HEK293 (cell line): ENCODE measurements around the gene MYOF.
"Not testable (repeated sequence)": the region's sequence is repeated elsewhere in the genome, so short reads cannot be mapped to it uniquely, and the experiment has no call there.

Source experiments
- CTCF ChIA-PET: fragments of 350-600 bp; formaldehyde crosslinking; extraction: SDS; loops from one replicate; lab custom pipeline; 2021; ENCODE audit warnings: antibody characterized with exemption; lab: Yijun Ruan, JAX
- POLR2A ChIA-PET: fragments of 300-600 bp; formaldehyde crosslinking; extraction: SDS; loops from one replicate; lab custom pipeline; 2020; ENCODE audit warnings: antibody characterized with exemption, inconsistent platforms; lab: Yijun Ruan, JAX
- H3K27ac ChIP-seq: fragments of 200-500 bp; sonication (Bioruptor generic); 2 replicates; pipeline ENCODE4 v1.5.1; 2014; ENCODE audit warnings: low read depth, low read length, control low read depth, inconsistent platforms; ENCODE audit errors: extremely low read depth
- H3K36me3 ChIP-seq, 2 experiments: fragments of 200-500 bp in 1 of 2; sonication (Bioruptor generic) in 1 of 2; 1 replicate in 1 of 2; 2 replicates in 1 of 2; pipeline ENCODE4 v1.5.1; 2014 to 2017; ENCODE audit warnings: inconsistent platforms in 2 of 2, low read length in 2 of 2; ENCODE audit not compliant: control insufficient read depth in 2 of 2, insufficient read depth in 1 of 2
- H3K4me1 ChIP-seq: fragments of 200-500 bp; sonication (Bioruptor generic); 2 replicates; pipeline ENCODE4 v1.5.1; 2014; ENCODE audit warnings: mild to moderate bottlenecking, low read length, inconsistent platforms; ENCODE audit not compliant: control insufficient read depth, insufficient read depth
- H3K4me3 ChIP-seq: 2 replicates; pipeline ENCODE4 v1.5.1; 2011; ENCODE audit warnings: low read depth, mild to moderate bottlenecking, control low read depth, low read length, moderate library complexity
- H3K9me3 ChIP-seq: fragments of 200-500 bp; sonication (Bioruptor generic); 2 replicates; pipeline ENCODE4 v1.5.1; 2014; ENCODE audit warnings: low read depth, low read length, inconsistent platforms; ENCODE audit not compliant: control insufficient read depth, insufficient read depth
- ELK4 ChIP-seq: IDR thresholded peaks from 2 replicates; pipeline ENCODE4 v1.6.1; 2011; ENCODE audit warnings: mild to moderate bottlenecking, low read depth, low read length, borderline replicate concordance
- GLIS1 ChIP-seq: fragments of 450-650 bp; formaldehyde crosslinking; IDR thresholded peaks from 2 replicates; pipeline ENCODE4 v1.5.1; 2016; ENCODE audit warnings: missing biosample characterization, missing genetic modification characterization
- OSR2 ChIP-seq: fragments of 450-650 bp; formaldehyde crosslinking; IDR thresholded peaks from 2 replicates; pipeline ENCODE4 v1.5.1; 2016; ENCODE audit warnings: missing biosample characterization, missing genetic modification characterization
- PRDM2 ChIP-seq: fragments of 450-650 bp; formaldehyde crosslinking; IDR thresholded peaks from 2 replicates; pipeline ENCODE4 v1.5.1; 2016; ENCODE audit warnings: missing biosample characterization, missing genetic modification characterization, borderline replicate concordance
- SP2 ChIP-seq: fragments of 450-650 bp; formaldehyde crosslinking; IDR thresholded peaks from 2 replicates; pipeline ENCODE4 v1.5.1; 2016; ENCODE audit warnings: missing biosample characterization, missing genetic modification characterization
- ZIC2 ChIP-seq: fragments of 450-650 bp; formaldehyde crosslinking; IDR thresholded peaks from 2 replicates; pipeline ENCODE4 v1.5.1; 2016; ENCODE audit warnings: missing biosample characterization, missing genetic modification characterization
- ZNF184 ChIP-seq: fragments of 450-650 bp; IDR thresholded peaks from 2 replicates; pipeline ENCODE4 v1.5.1; 2018; ENCODE audit warnings: missing biosample characterization, mild to moderate bottlenecking, missing genetic modification characterization
- ZNF202 ChIP-seq: fragments of 450-650 bp; formaldehyde crosslinking; IDR thresholded peaks from 2 replicates; pipeline ENCODE4 v1.5.1; 2016; ENCODE audit warnings: missing biosample characterization, missing genetic modification characterization, borderline replicate concordance
- ZNF24 ChIP-seq: fragments of 450-650 bp; formaldehyde crosslinking; IDR thresholded peaks from 2 replicates; pipeline ENCODE4 v1.5.1; 2016; ENCODE audit warnings: missing biosample characterization, missing genetic modification characterization
- ZNF292 ChIP-seq: fragments of 450-650 bp; formaldehyde crosslinking; IDR thresholded peaks from 2 replicates; pipeline ENCODE4 v1.5.1; 2016; ENCODE audit warnings: low read depth, missing biosample characterization, missing genetic modification characterization, borderline replicate concordance
- ZNF302 ChIP-seq: fragments of 450-650 bp; formaldehyde crosslinking; IDR thresholded peaks from 2 replicates; pipeline ENCODE4 v1.5.1; 2016; ENCODE audit warnings: missing biosample characterization, missing genetic modification characterization, low read depth
- ZNF311 ChIP-seq: fragments of 450-650 bp; formaldehyde crosslinking; IDR thresholded peaks from 2 replicates; pipeline ENCODE4 v1.5.1; 2017; ENCODE audit warnings: missing biosample characterization, missing genetic modification characterization, borderline replicate concordance
- ZNF366 ChIP-seq: fragments of 450-650 bp; formaldehyde crosslinking; conservative IDR thresholded peaks from 2 replicates; pipeline ENCODE4 v1.5.1; 2016; ENCODE audit warnings: missing biosample characterization, missing genetic modification characterization
- ZNF830 ChIP-seq: fragments of 450-650 bp; IDR thresholded peaks from 2 replicates; pipeline ENCODE4 v1.5.0; 2018; ENCODE audit warnings: missing biosample characterization, missing genetic modification characterization, low read depth, mild to moderate bottlenecking, moderate library complexity
- TF ChIP-seq, protein P1 (sequence below): fragments of 450-650 bp; formaldehyde crosslinking; IDR thresholded peaks from 2 replicates; pipeline ENCODE4 v1.5.1; 2016; ENCODE audit warnings: missing biosample characterization, missing genetic modification characterization
- TF ChIP-seq, protein P2 (sequence below): fragments of 450-650 bp; formaldehyde crosslinking; IDR thresholded peaks from 2 replicates; pipeline ENCODE4 v1.5.1; 2017; ENCODE audit warnings: missing biosample characterization, mild to moderate bottlenecking, missing genetic modification characterization, moderate library complexity

MYOF gene

GRCh38 chr10:93315246-93315645, 166.9 kb downstream of the MYOF start (continued):
- TF ChIP-seq, protein P1, sequence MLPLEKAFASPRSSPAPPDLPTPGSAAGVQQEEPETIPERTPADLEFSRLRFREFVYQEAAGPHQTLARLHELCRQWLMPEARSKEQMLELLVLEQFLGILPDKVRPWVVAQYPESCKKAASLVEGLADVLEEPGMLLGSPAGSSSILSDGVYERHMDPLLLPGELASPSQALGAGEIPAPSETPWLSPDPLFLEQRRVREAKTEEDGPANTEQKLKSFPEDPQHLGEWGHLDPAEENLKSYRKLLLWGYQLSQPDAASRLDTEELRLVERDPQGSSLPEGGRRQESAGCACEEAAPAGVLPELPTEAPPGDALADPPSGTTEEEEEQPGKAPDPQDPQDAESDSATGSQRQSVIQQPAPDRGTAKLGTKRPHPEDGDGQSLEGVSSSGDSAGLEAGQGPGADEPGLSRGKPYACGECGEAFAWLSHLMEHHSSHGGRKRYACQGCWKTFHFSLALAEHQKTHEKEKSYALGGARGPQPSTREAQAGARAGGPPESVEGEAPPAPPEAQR (tag by site-specific recombination), result no peak
- TF ChIP-seq ZNF366 (tag by site-specific recombination), result no peak
- TF ChIP-seq ZNF311 (tag by site-specific recombination), result no peak
- TF ChIP-seq ZNF302 (tag by site-specific recombination), result no peak

- H3K36me3 ChIP-seq, POLR2A ChIA-PET, H3K4me1 ChIP-seq, H3K9me3 ChIP-seq, CTCF ChIA-PET, H3K27ac ChIP-seq, H3K4me3 ChIP-seq: not testable (repeated sequence)
These were observed 167.5 kb downstream of the MYOF start for GRCh38 chr10:93314656-93315055.

GRCh38 chr10:93313798-93314197, 168.3 kb downstream of the MYOF start:
- no peaks in the 10 kb centered on the region for H3K9me3 ChIP-seq
- H3K36me3 ChIP-seq, result no peaks in the 10 kb centered on the region
- no peaks in the 10 kb centered on the region for H3K4me1 ChIP-seq
- H3K4me3 ChIP-seq, result no peak overlapping the region
- ChIA-PET POLR2A (no interaction called here), CTCF (interaction anchor here (0.6 kb wide), 1 partner anchor 308 kb away, joined by 3 read pairs; no protein-coding TSS in a partner anchor)
- TF ChIP-seq ZNF292 (tag by site-specific recombination) (no peak), ZNF184 (tag by site-specific recombination) (no peak), OSR2 (no peak), SP2 (tag by site-specific recombination) (no peak)
- TF ChIP-seq, protein P2, sequence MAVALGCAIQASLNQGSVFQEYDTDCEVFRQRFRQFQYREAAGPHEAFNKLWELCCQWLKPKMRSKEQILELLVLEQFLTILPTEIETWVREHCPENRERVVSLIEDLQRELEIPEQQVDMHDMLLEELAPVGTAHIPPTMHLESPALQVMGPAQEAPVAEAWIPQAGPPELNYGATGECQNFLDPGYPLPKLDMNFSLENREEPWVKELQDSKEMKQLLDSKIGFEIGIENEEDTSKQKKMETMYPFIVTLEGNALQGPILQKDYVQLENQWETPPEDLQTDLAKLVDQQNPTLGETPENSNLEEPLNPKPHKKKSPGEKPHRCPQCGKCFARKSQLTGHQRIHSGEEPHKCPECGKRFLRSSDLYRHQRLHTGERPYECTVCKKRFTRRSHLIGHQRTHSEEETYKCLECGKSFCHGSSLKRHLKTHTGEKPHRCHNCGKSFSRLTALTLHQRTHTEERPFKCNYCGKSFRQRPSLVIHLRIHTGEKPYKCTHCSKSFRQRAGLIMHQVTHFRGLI (tag by site-specific recombination), result no peak
- no peak overlapping the region for H3K27ac ChIP-seq

DNA sequence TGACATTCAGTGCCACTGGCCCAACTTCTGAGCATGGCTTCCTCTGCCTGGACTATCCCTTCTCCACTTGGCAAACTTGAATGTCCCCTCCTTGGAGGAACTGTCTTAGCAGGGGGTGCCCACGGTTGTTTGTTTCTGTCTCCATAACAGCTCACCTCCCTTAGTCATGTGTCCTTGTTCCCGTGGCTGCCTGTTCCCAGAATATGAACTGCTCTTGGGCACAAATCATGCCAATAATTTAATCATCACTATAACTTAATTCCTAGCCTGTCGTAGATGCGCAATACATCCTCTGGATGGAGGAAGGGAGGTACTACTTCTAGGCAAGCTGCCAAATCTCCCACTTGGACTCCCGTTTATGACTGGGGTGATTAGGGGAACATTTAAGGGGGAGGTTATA, 173.1 kb downstream of the MYOF start:
- CTCF ChIA-PET, result interaction anchor here (1.7 kb wide), 1 partner anchor 18 kb away, joined by 4 read pairs; no protein-coding TSS in a partner anchor

GRCh38 chr10:93305122-93305521, 177.0 kb downstream of the MYOF start:
- H3K36me3 ChIP-seq, result no peaks in the 10 kb centered on the region
- POLR2A ChIA-PET, result no interaction called here
- CTCF ChIA-PET, result interaction anchor here (0.6 kb wide), 1 partner anchor 268 kb away, joined by 3 read pairs; no protein-coding TSS in a partner anchor
- TF ChIP-seq PRDM2 (tag by site-specific recombination) (no peak), ZNF830 (tag by site-specific recombination) (no peak), ZNF202 (tag by site-specific recombination) (no peak), ZIC2 (no peak)

More for the DNA sequence above, 173.1 kb downstream of the MYOF start:
- TF ChIP-seq ZNF24 (tag by site-specific recombination) (no peak), GLIS1 (tag by site-specific recombination) (peak; percentile 69; the same call in 1 of the 2 replicates), ELK4 (no peak)
- Histone ChIP-seq H3K4me1 (no peaks in the 10 kb centered on the region), H3K36me3 (no peaks in the 10 kb centered on the region), H3K9me3 (no peaks in the 10 kb centered on the region), H3K27ac (no peak overlapping the region), H3K4me3 (no peak overlapping the region)
- POLR2A ChIA-PET, result no interaction called here

More at GRCh38 chr10:93305122-93305521, 177.0 kb downstream of the MYOF start:
- Histone ChIP-seq H3K27ac (no peak overlapping the region), H3K4me3 (no peak overlapping the region), H3K4me1 (no peaks in the 10 kb centered on the region), H3K9me3 (no peaks in the 10 kb centered on the region)
